Loucy (cell line): ENCODE measurements around the gene FOXP4.

Source experiments
- H2AFZ ChIP-seq: fragments of 200-600 bp; sonication (generic); 2 replicates; pipeline ENCODE4 v1.6.0; 2016; ENCODE audit warnings: antibody characterized with exemption, mild to moderate bottlenecking, low read length, moderate library complexity
- H3F3A ChIP-seq: fragments of 200-600 bp; 2 replicates; pipeline ENCODE4 v1.6.0; 2016; ENCODE audit warnings: antibody characterized with exemption, low read depth, mild to moderate bottlenecking
- H3K27me3 ChIP-seq: fragments of 200-600 bp; sonication (generic); 2 replicates; pipeline ENCODE4 v1.6.1; 2014; ENCODE audit warnings: low read length, mild to moderate bottlenecking; ENCODE audit not compliant: insufficient read depth, poor library complexity, severe bottlenecking
- H3K36me3 ChIP-seq: fragments of 200-600 bp; sonication (generic); 2 replicates; pipeline ENCODE4 v1.6.1; 2016; ENCODE audit warnings: low read length; ENCODE audit not compliant: insufficient read depth
- H3K4me1 ChIP-seq: fragments of 200-600 bp; sonication (generic); 2 replicates; pipeline ENCODE4 v1.5.1; 2014; ENCODE audit warnings: low read length, mild to moderate bottlenecking; ENCODE audit not compliant: insufficient read depth, poor library complexity, severe bottlenecking
- H3K4me2 ChIP-seq: fragments of 200-600 bp; sonication (generic); 2 replicates; pipeline ENCODE4 v1.6.0; 2014; ENCODE audit warnings: antibody characterized with exemption, low read length, low read depth, mild to moderate bottlenecking; ENCODE audit not compliant: poor library complexity, severe bottlenecking
- H3K4me3 ChIP-seq: fragments of 200-600 bp; sonication (generic); 2 replicates; pipeline ENCODE4 v1.5.1; 2014; ENCODE audit warnings: low read length, mild to moderate bottlenecking, mixed read lengths; ENCODE audit not compliant: poor library complexity, severe bottlenecking
- H3K79me2 ChIP-seq: fragments of 200-600 bp; sonication (generic); 2 replicates; pipeline ENCODE4 v1.6.1; 2014; ENCODE audit warnings: low read length; ENCODE audit not compliant: insufficient read depth
- H3K9ac ChIP-seq: fragments of 200-600 bp; sonication (generic); 2 replicates; pipeline ENCODE4 v1.6.0; 2014; ENCODE audit warnings: mild to moderate bottlenecking, low read depth, low read length, moderate library complexity; ENCODE audit not compliant: poor library complexity, severe bottlenecking
- H3K9me2 ChIP-seq: fragments of 200-600 bp; sonication (generic); replicated peaks from 2 replicates; pipeline ENCODE4 v1.6.1; 2016; ENCODE audit warnings: low read depth, low read length, mixed read lengths
- H3K9me3 ChIP-seq: fragments of 200-600 bp; sonication (generic); 2 replicates; pipeline ENCODE4 v1.6.1; 2014; ENCODE audit warnings: mild to moderate bottlenecking, antibody characterized with exemption, low read length, low read depth; ENCODE audit not compliant: insufficient read depth
- H4K20me1 ChIP-seq: fragments of 200-600 bp; sonication (generic); 2 replicates; pipeline ENCODE4 v1.6.0; 2014; ENCODE audit warnings: antibody characterized with exemption, low read length, mild to moderate bottlenecking; ENCODE audit not compliant: insufficient read depth, poor library complexity, severe bottlenecking
- EZH2phosphoT487 ChIP-seq: fragments of 200-600 bp; IDR thresholded peaks from 2 replicates; pipeline ENCODE4 v1.6.1; 2018; ENCODE audit warnings: antibody characterized with exemption, mild to moderate bottlenecking, moderate library complexity, borderline replicate concordance
- TF ChIP-seq, protein P1 (sequence below): fragments of 200-600 bp; sonication (generic); conservative IDR thresholded peaks from 2 replicates; pipeline ENCODE4 v1.5.1; 2014; ENCODE audit warnings: mild to moderate bottlenecking, antibody characterized with exemption, low read length

Gene FOXP4

DNA sequence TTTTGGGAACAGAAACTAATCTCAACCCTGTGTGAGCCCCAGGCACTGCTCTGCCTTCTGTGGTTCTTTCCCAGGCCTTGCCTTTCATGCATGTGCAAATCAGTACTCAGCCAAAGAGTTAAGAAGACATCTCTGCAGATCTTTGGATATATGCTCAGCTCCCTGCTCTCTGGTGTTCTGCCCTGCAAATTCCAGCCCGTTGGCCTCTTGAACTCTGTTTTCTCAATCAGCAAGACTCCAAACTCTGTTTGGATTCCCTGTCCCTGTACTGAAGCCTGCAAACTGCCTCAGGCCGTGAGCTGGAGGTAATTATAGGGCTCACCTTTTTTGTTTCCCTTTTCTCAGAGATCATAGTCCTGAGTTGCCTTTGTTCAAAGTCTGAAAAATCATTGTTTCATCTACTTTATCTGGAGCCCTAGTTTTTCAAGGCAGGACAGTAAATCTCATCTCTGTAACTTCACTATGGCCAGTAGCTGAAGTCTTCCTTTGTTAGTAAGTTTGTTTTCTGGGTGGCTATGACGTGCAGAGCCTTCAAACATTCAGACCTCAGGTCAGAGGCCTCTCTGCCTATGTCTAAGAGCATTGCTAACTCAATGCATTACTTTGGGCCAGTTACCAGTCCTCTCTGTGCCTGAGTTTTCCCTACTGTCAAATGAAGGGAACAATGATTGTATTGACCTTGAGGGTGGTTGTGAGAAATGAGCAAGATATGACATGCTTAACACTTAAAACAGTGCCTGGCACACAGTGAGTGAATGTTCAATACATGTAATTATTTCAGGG is 76.2 kb downstream of the FOXP4 start:
- Histone ChIP-seq H3K9ac (no peak overlapping the region), H3K9me3 (peaks cover 7% of the 10 kb centered on the region), H4K20me1 (no peaks in the 10 kb centered on the region), H3K4me2 (no peak overlapping the region), H3K36me3 (no peaks in the 10 kb centered on the region), H2AFZ (peak overlapping the region; percentile 36; the same call in 1 of the 2 replicates), H3F3A (no peaks in the 10 kb centered on the region), H3K9me2 (no peaks in the 10 kb centered on the region), H3K79me2 (no peaks in the 10 kb centered on the region), H3K27me3 (no peaks in the 10 kb centered on the region), H3K4me1 (peaks cover 36% of the 10 kb centered on the region), H3K4me3 (no peak overlapping the region)
- no peak for TF ChIP-seq EZH2phosphoT487

- no peaks in the 10 kb centered on the region for H3K9me2 ChIP-seq
- H3K4me3 ChIP-seq, result no peak overlapping the region
- no peaks in the 10 kb centered on the region for H3K27me3 ChIP-seq
- TF ChIP-seq EZH2phosphoT487, result no peak
- TF ChIP-seq, protein P1, sequence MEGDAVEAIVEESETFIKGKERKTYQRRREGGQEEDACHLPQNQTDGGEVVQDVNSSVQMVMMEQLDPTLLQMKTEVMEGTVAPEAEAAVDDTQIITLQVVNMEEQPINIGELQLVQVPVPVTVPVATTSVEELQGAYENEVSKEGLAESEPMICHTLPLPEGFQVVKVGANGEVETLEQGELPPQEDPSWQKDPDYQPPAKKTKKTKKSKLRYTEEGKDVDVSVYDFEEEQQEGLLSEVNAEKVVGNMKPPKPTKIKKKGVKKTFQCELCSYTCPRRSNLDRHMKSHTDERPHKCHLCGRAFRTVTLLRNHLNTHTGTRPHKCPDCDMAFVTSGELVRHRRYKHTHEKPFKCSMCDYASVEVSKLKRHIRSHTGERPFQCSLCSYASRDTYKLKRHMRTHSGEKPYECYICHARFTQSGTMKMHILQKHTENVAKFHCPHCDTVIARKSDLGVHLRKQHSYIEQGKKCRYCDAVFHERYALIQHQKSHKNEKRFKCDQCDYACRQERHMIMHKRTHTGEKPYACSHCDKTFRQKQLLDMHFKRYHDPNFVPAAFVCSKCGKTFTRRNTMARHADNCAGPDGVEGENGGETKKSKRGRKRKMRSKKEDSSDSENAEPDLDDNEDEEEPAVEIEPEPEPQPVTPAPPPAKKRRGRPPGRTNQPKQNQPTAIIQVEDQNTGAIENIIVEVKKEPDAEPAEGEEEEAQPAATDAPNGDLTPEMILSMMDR, result no peak
- H3K36me3 ChIP-seq, result no peaks in the 10 kb centered on the region
- H3F3A ChIP-seq, result no peaks in the 10 kb centered on the region
- H3K9ac ChIP-seq, result no peak overlapping the region
- H3K4me1 ChIP-seq, result peaks cover 41% of the 10 kb centered on the region
- H3K79me2 ChIP-seq, result no peaks in the 10 kb centered on the region
- H3K9me3 ChIP-seq, result peaks cover 7% of the 10 kb centered on the region
- H3K4me2 ChIP-seq, result no peak overlapping the region
- no peaks in the 10 kb centered on the region for H4K20me1 ChIP-seq
- H2AFZ ChIP-seq, result no peak overlapping the region
These were observed 77.1 kb downstream of the FOXP4 start for GRCh38 chr6:41623330-41623729.

DNA sequence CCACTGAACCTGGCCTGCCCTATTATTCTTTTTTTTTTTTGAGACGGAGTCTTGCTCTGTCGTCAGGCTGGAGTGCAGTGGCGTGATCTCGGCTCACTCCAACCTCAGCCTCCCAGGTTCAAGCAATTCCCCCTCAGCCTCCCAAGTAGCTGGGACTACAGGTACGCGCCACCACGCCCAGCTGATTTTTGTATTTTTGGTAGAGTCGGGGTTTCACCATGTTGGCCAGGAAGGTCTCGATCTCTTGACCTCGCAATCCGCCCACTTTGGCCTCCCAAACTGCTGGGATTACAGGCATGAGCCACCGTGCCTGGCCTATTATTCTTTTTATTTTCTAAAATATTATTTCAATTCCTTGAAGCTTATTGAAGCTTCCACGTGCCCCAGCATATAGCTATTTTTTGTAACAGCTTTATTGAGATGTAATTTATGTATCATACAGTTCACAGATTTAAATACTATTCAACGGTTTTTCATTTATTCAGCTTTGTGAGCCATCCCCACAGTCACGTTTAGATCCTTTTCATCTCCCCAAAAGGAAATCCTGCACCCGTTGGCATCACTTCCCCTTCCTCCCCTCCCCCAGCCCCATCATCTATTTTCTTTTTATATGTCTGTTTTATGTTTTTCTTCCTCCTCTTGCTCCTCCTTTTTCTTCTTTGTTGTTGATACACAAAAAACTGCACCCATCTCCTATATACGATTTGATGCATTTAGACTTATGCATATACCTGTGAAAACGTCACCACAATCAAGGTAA is 78.6 kb downstream of the FOXP4 start:
- Histone ChIP-seq H3K27me3 (no peaks in the 10 kb centered on the region), H3K4me1 (peaks cover 41% of the 10 kb centered on the region), H2AFZ (no peak overlapping the region), H3K9me3 (peaks cover 7% of the 10 kb centered on the region), H3K36me3 (no peaks in the 10 kb centered on the region), H3F3A (no peaks in the 10 kb centered on the region), H4K20me1 (no peaks in the 10 kb centered on the region), H3K9me2 (no peaks in the 10 kb centered on the region), H3K4me3 (peak overlapping the region; percentile 45), H3K9ac (peak overlapping the region; percentile 55), H3K4me2 (peak overlapping the region; percentile 60), H3K79me2 (no peaks in the 10 kb centered on the region)
- TF ChIP-seq, protein P1, result no peak
- no peak for TF ChIP-seq EZH2phosphoT487
